HCT116 (cell line): ENCODE results near the gene PCCA. TPM values are rescaled to one million over a fixed set of nuclear protein-coding genes. Genes with fewer than 3 reads are reported as not detected.

Source experiments
- ATAC-seq: fragments of 200-7000 bp; cut with Tn5 transposase; 2 replicates; pipeline ENCODE4 v1.9.1; 2020; ENCODE audit warnings: mild to moderate bottlenecking, moderate library complexity
- BruUV-seq: library from RNA; stranded (reverse); fragments of 400-500 nt; replicated peaks from 2 replicates; lab custom pipeline; 2021; lab: Mats Ljungman, UMichigan
- CTCF ChIA-PET: fragments of 300-600 bp; sonication (Branson Sonifier 250); formaldehyde crosslinking; loops from one replicate; lab custom pipeline; 2021; ENCODE audit warnings: antibody characterized with exemption; lab: Charles Lee
- POLR2A ChIA-PET: fragments of 300-600, 350-600 bp; sonication (Branson Sonifier 250); formaldehyde crosslinking; loops from one replicate; lab custom pipeline; 2021; ENCODE audit warnings: antibody characterized with exemption; lab: Charles Lee
- RAD21 ChIA-PET, 2 experiments: fragments of 300-600 bp; sonication (Branson Sonifier 250); formaldehyde crosslinking; loops; one replicate each; lab custom pipeline; 2023; ENCODE audit warnings: low total read pairs in 2 of 2; ENCODE audit not compliant: uncharacterized antibody in 2 of 2, unreplicated experiment in 2 of 2, low non-redundant PET in 1 of 2; lab: Charles Lee
- DNase-seq: peaks from one replicate; pipeline ENCODE4 v3.0.0-alpha.2; 2010; ENCODE audit warnings: low read depth, low spot score
- H2AFZ ChIP-seq: fragments of 200-600 bp; shearing (Covaris generic), sonication (generic); 2 replicates; pipeline ENCODE4 v1.6.1; 2017; ENCODE audit warnings: low read depth, mixed run types, mixed read lengths, antibody characterized with exemption, low read length; ENCODE audit not compliant: poor library complexity, severe bottlenecking
- H3K27ac ChIP-seq: 2 replicates; pipeline ENCODE4 v1.5.1; 2012; ENCODE audit warnings: low read depth, low read length
- H3K27me3 ChIP-seq: fragments of 200-600 bp; sonication (generic); 2 replicates; pipeline ENCODE4 v1.6.1; 2016; ENCODE audit warnings: mixed run types, low read length, mixed read lengths; ENCODE audit not compliant: insufficient read depth
- H3K36me3 ChIP-seq, 2 experiments: fragments of 200-500 bp in 1 of 2; fragments of 200-600 bp in 1 of 2; sonication (Bioruptor generic) in 1 of 2; sonication (generic) in 1 of 2; 2 replicates each; pipeline versions ENCODE4 v1.5.1 to v1.6.1; 2014 to 2016; ENCODE audit warnings: low read length in 2 of 2, inconsistent platforms in 1 of 2, mixed read lengths in 1 of 2, mixed run types in 1 of 2; ENCODE audit not compliant: insufficient read depth in 2 of 2, control insufficient read depth in 1 of 2
- H3K4me1 ChIP-seq, 2 experiments: fragments of 200-600 bp in 1 of 2; sonication (generic) in 1 of 2; 2 replicates each; pipeline versions ENCODE4 v1.5.1 to v1.6.1; 2012 to 2017; ENCODE audit warnings: low read length in 2 of 2, inconsistent platforms in 1 of 2, mild to moderate bottlenecking in 1 of 2, mixed read lengths in 1 of 2, mixed run types in 1 of 2, moderate library complexity in 1 of 2; ENCODE audit not compliant: insufficient read depth in 2 of 2, control insufficient read depth in 1 of 2
- H3K4me2 ChIP-seq: fragments of 200-600 bp; sonication (generic); 2 replicates; pipeline ENCODE4 v1.6.1; 2017; ENCODE audit warnings: mixed run types, low read length, mixed read lengths
- H3K4me3 ChIP-seq, 2 experiments: fragments of 200-600 bp in 1 of 2; sonication (generic) in 1 of 2; replicated peaks in 1 of 2; 2 replicates each; pipeline ENCODE4 v1.5.1; 2011 to 2016; ENCODE audit warnings: low read length in 2 of 2, control low read depth in 1 of 2, low read depth in 1 of 2, mild to moderate bottlenecking in 1 of 2, mixed read lengths in 1 of 2, mixed run types in 1 of 2
- H3K79me2 ChIP-seq: fragments of 200-600 bp; sonication (generic); 2 replicates; pipeline ENCODE4 v1.6.1; 2017; ENCODE audit warnings: mild to moderate bottlenecking, mixed run types, low read length, moderate library complexity, mixed read lengths; ENCODE audit not compliant: insufficient read depth
- H3K9ac ChIP-seq: fragments of 200-600 bp; sonication (generic); 2 replicates; pipeline ENCODE4 v1.6.1; 2016; ENCODE audit warnings: low read length, mixed read lengths
- H3K9me2 ChIP-seq: fragments of 200-600 bp; sonication (generic), shearing (Covaris generic); 2 replicates; pipeline ENCODE4 v1.6.1; 2017; ENCODE audit warnings: mixed run types, mild to moderate bottlenecking, moderate library complexity; ENCODE audit not compliant: insufficient read depth
- H3K9me3 ChIP-seq, 2 experiments: fragments of 200-500 bp in 1 of 2; fragments of 200-600 bp in 1 of 2; sonication (Bioruptor generic) in 1 of 2; sonication (generic) in 1 of 2; 2 replicates each; pipeline ENCODE4 v1.6.1; 2014 to 2017; ENCODE audit warnings: low read length in 2 of 2, mixed read lengths in 2 of 2, inconsistent platforms in 1 of 2, low read depth in 1 of 2, mild to moderate bottlenecking in 1 of 2, mixed run types in 1 of 2, moderate library complexity in 1 of 2; ENCODE audit not compliant: control insufficient read depth in 1 of 2, insufficient read depth in 1 of 2
- H4K20me1 ChIP-seq: fragments of 200-600 bp; sonication (generic), shearing (Covaris generic); 2 replicates; pipeline ENCODE4 v1.6.1; 2017; ENCODE audit warnings: mixed run types, mild to moderate bottlenecking, moderate library complexity; ENCODE audit not compliant: insufficient read depth
- CBX3 ChIP-seq: IDR thresholded peaks from 2 replicates; pipeline ENCODE4 v1.6.1; 2012; ENCODE audit warnings: low read depth
- EGR1 ChIP-seq: IDR thresholded peaks from 2 replicates; pipeline ENCODE4 v1.6.1; 2012; ENCODE audit warnings: low read depth
- ELF1 ChIP-seq: IDR thresholded peaks from 2 replicates; pipeline ENCODE4 v1.6.1; 2012; ENCODE audit warnings: low read depth, borderline replicate concordance
- EZH2 ChIP-seq: fragments of 200-600 bp; sonication (generic); IDR thresholded peaks from 2 replicates; pipeline ENCODE4 v1.6.1; 2017; ENCODE audit warnings: antibody characterized with exemption, mixed run types
- POLR2AphosphoS5 ChIP-seq: IDR thresholded peaks from 2 replicates; pipeline ENCODE4 v1.6.1; 2011; ENCODE audit warnings: mild to moderate bottlenecking, low read depth, low read length, moderate library complexity
- RAD21 ChIP-seq: IDR thresholded peaks from 2 replicates; pipeline ENCODE4 v1.6.1; 2012; ENCODE audit warnings: low read depth, mild to moderate bottlenecking
- SP1 ChIP-seq: IDR thresholded peaks from 2 replicates; pipeline ENCODE4 v1.6.1; 2012; ENCODE audit warnings: low read depth
- SRF ChIP-seq: IDR thresholded peaks from 2 replicates; pipeline ENCODE4 v1.6.1; 2012; ENCODE audit warnings: low read depth
- YY1 ChIP-seq: IDR thresholded peaks from 2 replicates; pipeline ENCODE4 v1.6.1; 2011; ENCODE audit warnings: low read length, low read depth, moderate library complexity, mild to moderate bottlenecking; ENCODE audit not compliant: insufficient replicate concordance; ENCODE audit errors: extremely low read depth
- ZFX ChIP-seq: fragments of 450-650 bp; IDR thresholded peaks from 2 replicates; pipeline ENCODE4 v1.6.1; 2017
- ZNF274 ChIP-seq: fragments of 200-500 bp; sonication (Bioruptor generic); IDR thresholded peaks from 2 replicates; pipeline ENCODE4 v1.6.1; 2014; ENCODE audit warnings: mild to moderate bottlenecking, low read depth, low read length, inconsistent platforms
- intact Hi-C: fragments of 100-400 bp; cut with micrococcal nuclease; formaldehyde crosslinking; loops from 2 replicates; pipeline ENCODE4 v1.10.0; 2022
- total RNA-seq: library from RNA; stranded (reverse); gene quantifications from one replicate; pipeline ENCODE4 v1.2.1, GENCODE V29; 2021; ENCODE audit not compliant: unreplicated experiment
- TF ChIP-seq, protein P1 (sequence below): IDR thresholded peaks from 2 replicates; pipeline ENCODE4 v1.6.1; 2012
- TF ChIP-seq, protein P2 (sequence below): IDR thresholded peaks from 2 replicates; pipeline ENCODE4 v1.6.1; 2012

PCCA gene
- total RNA-seq, 1 experiment from 2014 or later, result 23.0 TPM

DNA sequence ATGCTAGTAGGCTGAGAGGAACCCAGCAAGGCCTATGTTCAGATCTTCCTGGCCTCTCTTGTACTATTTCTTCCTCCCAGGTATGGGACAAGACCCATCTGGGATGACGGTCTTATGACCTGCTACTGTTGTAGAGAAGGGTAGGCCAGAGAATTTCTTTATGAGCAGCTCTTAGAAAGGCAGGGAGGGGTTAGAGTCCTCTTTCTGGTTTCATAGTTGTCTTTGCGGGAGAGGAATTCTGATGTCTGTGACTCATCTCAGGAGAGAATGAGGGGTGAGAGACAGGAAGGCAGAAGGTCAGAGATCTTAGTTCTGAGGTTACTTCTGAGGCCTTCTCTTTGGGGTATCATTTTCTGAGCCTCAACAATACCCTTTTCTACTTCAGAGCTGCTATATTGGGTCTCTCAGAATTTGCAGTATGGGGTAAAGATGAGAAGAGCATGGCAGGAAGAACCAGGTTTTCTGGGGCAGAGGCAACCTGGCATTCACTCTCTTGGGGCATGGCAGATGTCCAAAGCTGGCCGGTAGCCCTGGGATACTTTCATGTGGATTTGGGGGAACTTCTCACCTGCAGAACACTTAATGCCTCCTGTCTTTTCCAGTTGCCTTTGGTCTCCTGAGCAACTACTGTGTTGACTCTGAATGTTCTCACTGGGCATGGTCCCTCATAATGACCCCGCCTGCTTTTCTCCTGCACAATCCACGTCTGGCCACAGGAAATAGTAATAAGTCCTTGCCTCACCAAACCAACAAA is 345.3 kb downstream of the PCCA start (continued):
- TF ChIP-seq POLR2AphosphoS5 (no peak; the same call in 1 of the 2 replicates), ZNF274 (no peak), ZFX (no peak; the same call in 1 of the 2 replicates), ELF1 (no peak), EGR1 (0 out of 2 replicates have a peak, but pooled peaks have one; percentile 18)

DNA sequence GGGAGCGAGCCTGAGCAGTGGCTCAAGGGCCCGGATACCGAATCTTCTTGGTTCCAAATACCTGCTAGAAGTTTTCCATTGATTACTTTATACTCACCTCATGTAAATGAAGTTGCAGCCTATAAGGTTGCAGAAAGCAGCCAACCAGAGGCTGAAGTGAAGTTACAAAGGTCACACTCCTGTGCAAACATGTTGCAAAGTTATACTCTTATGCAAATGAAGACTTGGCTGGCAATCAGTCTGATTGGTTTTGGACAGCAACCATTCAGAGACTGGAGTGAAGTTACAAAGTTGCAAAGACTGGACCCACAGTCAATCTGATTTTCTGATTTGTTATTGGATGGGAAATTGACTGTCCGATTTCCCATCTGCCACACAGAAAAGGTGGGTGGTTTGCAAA is 347.2 kb downstream of the PCCA start:
- DNase-seq (no peak), ATAC-seq (no peak)
- H3K9ac ChIP-seq, result no peak overlapping the region
- H3K4me1 ChIP-seq, result peaks cover 45% of the 10 kb centered on the region in 2 experiments
- H3K9me2 ChIP-seq, result no peaks in the 10 kb centered on the region
- CTCF ChIA-PET, result no interaction called here
- TF ChIP-seq RAD21 (no peak), YY1 (no peak), POLR2AphosphoS5 (no peak), EZH2 (no peak), ZNF274 (no peak), SRF (no peak), CBX3 (no peak), SP1 (no peak)
- TF ChIP-seq, protein P1, sequence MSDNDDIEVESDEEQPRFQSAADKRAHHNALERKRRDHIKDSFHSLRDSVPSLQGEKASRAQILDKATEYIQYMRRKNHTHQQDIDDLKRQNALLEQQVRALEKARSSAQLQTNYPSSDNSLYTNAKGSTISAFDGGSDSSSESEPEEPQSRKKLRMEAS, result no peak
- TF ChIP-seq, protein P2, sequence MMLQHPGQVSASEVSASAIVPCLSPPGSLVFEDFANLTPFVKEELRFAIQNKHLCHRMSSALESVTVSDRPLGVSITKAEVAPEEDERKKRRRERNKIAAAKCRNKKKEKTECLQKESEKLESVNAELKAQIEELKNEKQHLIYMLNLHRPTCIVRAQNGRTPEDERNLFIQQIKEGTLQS, result no peak
- H3K27me3 ChIP-seq, result no peaks in the 10 kb centered on the region
- H4K20me1 ChIP-seq, result no peaks in the 10 kb centered on the region
- no peak overlapping the region for H3K27ac ChIP-seq
- no peaks in the 10 kb centered on the region for H3K79me2 ChIP-seq
- RAD21 ChIA-PET, result no interaction called here
- POLR2A ChIA-PET, result no interaction called here
- H3K4me2 ChIP-seq, result no peak overlapping the region
- intact Hi-C loops, result no loop called here
- H3K36me3 ChIP-seq, result no peaks in the 10 kb centered on the region
- no peak overlapping the region for H2AFZ ChIP-seq
- H3K9me3 ChIP-seq, result no peaks in the 10 kb centered on the region
- H3K4me3 ChIP-seq, result no peak overlapping the region
- BruUV-seq, result no TSS peak
